Left lung (tissue), 14 donors: Measurements from ENCODE around the gene ASB10. TPM values are rescaled to one million over a fixed set of nuclear protein-coding genes. Genes with fewer than 3 reads are reported as not detected.
A peak's percentile ranks its signal among the peaks of the same experiment; 100 is the strongest.

Experiments
- ATAC-seq: fragments of 200-7000 bp; cut with Tn5 transposase; one replicate; pipeline ENCODE4 v1.9.1; 2020; ENCODE audit warnings: moderate library complexity
- DNase-seq, 4 donors: peaks; one replicate each; pipeline ENCODE4 v3.0.0-alpha.2; 2013 to 2020
- H3K27ac ChIP-seq, 2 donors: fragments of 200-600 bp; sonication (generic) in 1 of 2; one replicate each; pipeline versions ENCODE4 v1.5.0 to v1.8.0; 2020 to 2021
- H3K27me3 ChIP-seq, 2 donors: fragments of 200-600 bp; sonication (generic) in 1 of 2; one replicate each; pipeline versions ENCODE4 v1.5.0 to v1.8.0; 2020 to 2021
- H3K36me3 ChIP-seq, 2 donors: fragments of 200-600 bp; sonication (generic) in 1 of 2; one replicate each; pipeline versions ENCODE4 v1.5.0 to v1.8.0; 2020 to 2021
- H3K4me1 ChIP-seq, 2 donors: fragments of 200-600 bp; one replicate each; pipeline ENCODE4 v1.8.0; 2021
- H3K4me3 ChIP-seq, 2 donors: fragments of 200-600 bp; sonication (generic) in 1 of 2; one replicate each; pipeline versions ENCODE4 v1.5.0 to v1.8.0; 2020 to 2021; ENCODE audit warnings: mild to moderate bottlenecking in 1 of 2
- H3K9me3 ChIP-seq, 2 donors: fragments of 200-600 bp; sonication (generic) in 1 of 2; one replicate each; pipeline versions ENCODE4 v1.5.0 to v1.8.0; 2020 to 2021
- intact Hi-C, 2 donors: fragments of 100-400 bp; cut with DNase I; formaldehyde crosslinking; loops; one replicate each; pipeline versions ENCODE4 v1.11.2 to v1.14.2; 2022
- long read RNA-seq, 12 donors: library from polyadenylated mRNA in 2 of 12; unstranded in 2 of 12; transcript quantifications; one replicate each; pipeline ENCODE4 v2.0.0 and lab custom pipeline, GENCODE V29; 2019 to 2026
- polyA plus RNA-seq, 6 donors: library from polyadenylated mRNA; unstranded; fragments of 120-200 nt; gene quantifications; one replicate each; pipeline ENCODE4 v1.2.1, GENCODE V29; 2013; ENCODE audit not compliant: insufficient read length in 6 of 6
- total RNA-seq, 2 donors: library from RNA; stranded (reverse); fragmentation: NEBNext Ultra II Directional; extraction: Animal tissue kit (Norgen Biotek cat#: 25700); gene quantifications; one replicate each; pipeline ENCODE4 v1.2.1, GENCODE V29; 2021
- TF ChIP-seq, protein P1 (sequence below), 2 donors: fragments of 200-600 bp; sonication (generic) in 1 of 2; IDR thresholded peaks; one replicate each; pipeline versions ENCODE4 v1.5.0 to v1.8.0; 2021; ENCODE audit warnings: antibody characterized with exemption in 2 of 2
- donor health status: DM: no; HTN: yes; CAD: no.
- donor health status: DM: no; HTN: no; CAD: no.

The ASB10 gene, protein sequence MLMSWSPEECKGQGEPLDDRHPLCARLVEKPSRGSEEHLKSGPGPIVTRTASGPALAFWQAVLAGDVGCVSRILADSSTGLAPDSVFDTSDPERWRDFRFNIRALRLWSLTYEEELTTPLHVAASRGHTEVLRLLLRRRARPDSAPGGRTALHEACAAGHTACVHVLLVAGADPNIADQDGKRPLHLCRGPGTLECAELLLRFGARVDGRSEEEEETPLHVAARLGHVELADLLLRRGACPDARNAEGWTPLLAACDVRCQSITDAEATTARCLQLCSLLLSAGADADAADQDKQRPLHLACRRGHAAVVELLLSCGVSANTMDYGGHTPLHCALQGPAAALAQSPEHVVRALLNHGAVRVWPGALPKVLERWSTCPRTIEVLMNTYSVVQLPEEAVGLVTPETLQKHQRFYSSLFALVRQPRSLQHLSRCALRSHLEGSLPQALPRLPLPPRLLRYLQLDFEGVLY
- total RNA-seq (not detected), polyA plus RNA-seq (not detected)
- long read RNA-seq, donor 1 = 0 reads
- long read RNA-seq, donor 2 = 0 reads
- long read RNA-seq, donor 3 = 0 reads
- long read RNA-seq, donor 4 = 0 reads
- long read RNA-seq, donor 5 = 0 reads
- long read RNA-seq, donor 6 = 0 reads
- long read RNA-seq, donor 7 = 0 reads
- long read RNA-seq, donor 8 = 0 reads
- long read RNA-seq, donor 9 = 0 reads
- long read RNA-seq, donor 10 = 0 reads
- long read RNA-seq, donor 11 = 0 reads
- long read RNA-seq, donor 12 = 0 reads

DNA sequence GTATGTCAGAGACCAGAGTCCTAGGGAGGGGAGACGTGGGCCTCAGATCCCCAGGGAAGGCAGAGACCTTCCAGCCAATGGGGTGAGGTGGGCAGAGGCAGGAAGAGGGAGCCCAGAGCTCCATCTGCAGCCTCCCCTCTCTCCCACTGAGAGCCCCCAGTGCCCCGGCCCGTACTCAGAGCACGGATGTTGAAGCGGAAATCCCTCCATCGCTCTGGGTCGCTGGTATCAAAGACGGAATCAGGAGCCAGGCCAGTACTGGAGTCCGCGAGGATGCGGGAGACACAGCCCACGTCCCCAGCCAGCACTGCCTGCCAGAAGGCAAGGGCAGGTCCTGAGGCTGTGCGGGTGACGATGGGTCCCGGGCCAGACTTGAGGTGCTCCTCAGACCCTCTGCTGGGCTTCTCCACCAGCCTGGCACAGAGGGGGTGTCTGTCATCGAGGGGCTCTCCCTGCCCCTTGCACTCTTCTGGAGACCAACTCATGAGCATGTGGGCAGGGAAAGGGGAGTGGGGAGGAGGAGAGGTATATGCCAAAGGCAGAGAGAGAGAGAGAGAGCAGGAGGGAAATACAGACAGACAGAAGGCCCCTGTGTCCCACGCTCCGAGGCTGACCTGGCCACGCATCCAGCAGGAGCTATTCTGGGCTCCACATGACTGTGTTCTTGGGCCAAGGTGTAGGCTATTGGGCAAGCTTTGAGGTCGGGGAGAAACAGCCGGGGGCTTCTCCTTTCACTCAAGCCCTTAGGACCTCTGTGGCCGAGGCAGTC is at the start of gene ASB10:
Gene ASB10 (minus strand): TSS at position 611 of the 769 bp plus-strand sequence. CDS start 120 bp downstream, at position 491.
- ATAC-seq = no peak

DNA sequence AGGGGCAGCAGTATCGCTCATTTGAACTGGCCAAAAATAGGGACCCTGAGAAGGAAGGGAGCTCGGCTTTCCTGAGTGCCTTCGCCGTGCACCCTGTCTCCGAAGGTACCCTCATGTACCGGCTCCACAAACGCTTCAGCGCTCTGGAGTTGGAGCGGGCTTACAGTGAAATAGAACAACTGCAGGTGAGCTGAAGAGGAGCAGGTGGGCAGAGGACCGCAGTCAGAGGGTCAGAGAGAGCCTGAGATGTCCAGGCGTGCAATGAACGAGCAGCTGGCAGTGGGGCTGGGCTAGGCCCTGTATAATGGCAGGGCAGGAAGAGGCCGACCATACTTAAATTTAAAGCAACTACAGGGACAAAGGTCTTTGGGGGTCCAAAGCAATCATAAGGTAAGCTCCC is 49.4 kb upstream of the ASB10 start:
- no peak for ATAC-seq
- DNase-seq = no peak
- no peaks in the 10 kb centered on the region for H3K9me3 ChIP-seq
- H3K36me3 ChIP-seq = peaks cover 0 to 69% of the 10 kb centered on the region in 2 donors
- intact Hi-C loops = no loop called here
- H3K4me1 ChIP-seq = peaks cover 2 to 24% of the 10 kb centered on the region in 2 donors
- TF ChIP-seq, protein P1, sequence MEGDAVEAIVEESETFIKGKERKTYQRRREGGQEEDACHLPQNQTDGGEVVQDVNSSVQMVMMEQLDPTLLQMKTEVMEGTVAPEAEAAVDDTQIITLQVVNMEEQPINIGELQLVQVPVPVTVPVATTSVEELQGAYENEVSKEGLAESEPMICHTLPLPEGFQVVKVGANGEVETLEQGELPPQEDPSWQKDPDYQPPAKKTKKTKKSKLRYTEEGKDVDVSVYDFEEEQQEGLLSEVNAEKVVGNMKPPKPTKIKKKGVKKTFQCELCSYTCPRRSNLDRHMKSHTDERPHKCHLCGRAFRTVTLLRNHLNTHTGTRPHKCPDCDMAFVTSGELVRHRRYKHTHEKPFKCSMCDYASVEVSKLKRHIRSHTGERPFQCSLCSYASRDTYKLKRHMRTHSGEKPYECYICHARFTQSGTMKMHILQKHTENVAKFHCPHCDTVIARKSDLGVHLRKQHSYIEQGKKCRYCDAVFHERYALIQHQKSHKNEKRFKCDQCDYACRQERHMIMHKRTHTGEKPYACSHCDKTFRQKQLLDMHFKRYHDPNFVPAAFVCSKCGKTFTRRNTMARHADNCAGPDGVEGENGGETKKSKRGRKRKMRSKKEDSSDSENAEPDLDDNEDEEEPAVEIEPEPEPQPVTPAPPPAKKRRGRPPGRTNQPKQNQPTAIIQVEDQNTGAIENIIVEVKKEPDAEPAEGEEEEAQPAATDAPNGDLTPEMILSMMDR (IDR thresholded peaks at IDR 0.05) = no peak
- no peak overlapping the region for H3K4me3 ChIP-seq
- H3K27ac ChIP-seq = no peak overlapping the region
- no peaks in the 10 kb centered on the region for H3K27me3 ChIP-seq

More for the DNA sequence above, at the start of gene ASB10:
- Histone ChIP-seq H3K36me3 (no peaks in the 10 kb centered on the region), H3K27me3 (peaks cover 0 to 9% of the 10 kb centered on the region in 2 donors), H3K4me3 (no peak within 1 kb of the TSS), H3K27ac (no peak within 1 kb of the TSS), H3K4me1 (no peaks in the 10 kb centered on the region), H3K9me3 (no peaks in the 10 kb centered on the region)
- TF ChIP-seq, protein P1 (IDR thresholded peaks at IDR 0.05) = no peak
- DNase-seq = no peak
- intact Hi-C loops = no loop called here

DNA sequence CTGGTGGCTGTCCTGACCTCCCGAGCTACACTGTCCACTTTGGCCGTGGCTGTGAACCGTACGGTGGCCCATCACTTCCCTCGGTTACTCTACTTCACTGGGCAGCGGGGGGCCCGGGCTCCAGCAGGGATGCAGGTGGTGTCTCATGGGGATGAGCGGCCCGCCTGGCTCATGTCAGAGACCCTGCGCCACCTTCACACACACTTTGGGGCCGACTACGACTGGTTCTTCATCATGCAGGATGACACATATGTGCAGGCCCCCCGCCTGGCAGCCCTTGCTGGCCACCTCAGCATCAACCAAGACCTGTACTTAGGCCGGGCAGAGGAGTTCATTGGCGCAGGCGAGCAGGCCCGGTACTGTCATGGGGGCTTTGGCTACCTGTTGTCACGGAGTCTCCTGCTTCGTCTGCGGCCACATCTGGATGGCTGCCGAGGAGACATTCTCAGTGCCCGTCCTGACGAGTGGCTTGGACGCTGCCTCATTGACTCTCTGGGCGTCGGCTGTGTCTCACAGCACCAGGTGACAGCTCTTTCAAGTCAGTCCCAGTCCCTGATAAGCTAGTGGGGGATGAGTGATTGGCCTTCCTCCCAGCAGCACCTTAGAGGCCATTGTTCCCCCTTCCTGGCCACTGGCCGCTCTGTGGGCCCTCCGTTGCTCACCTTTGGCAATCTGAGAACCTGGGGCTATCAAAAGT is 48.2 kb upstream of the ASB10 start:
- peaks cover 2 to 24% of the 10 kb centered on the region in 2 donors for H3K4me1 ChIP-seq
- no peaks in the 10 kb centered on the region for H3K9me3 ChIP-seq
- peak in 2 of 4 donors; percentile 29 to 75 for DNase-seq
- intact Hi-C loops = no loop called here
- H3K27me3 ChIP-seq = no peaks in the 10 kb centered on the region
- peaks cover 0 to 57% of the 10 kb centered on the region in 2 donors for H3K36me3 ChIP-seq
- no peak for ATAC-seq
- TF ChIP-seq, protein P1 (IDR thresholded peaks at IDR 0.05) = no peak
- H3K4me3 ChIP-seq = no peak overlapping the region
- no peak overlapping the region for H3K27ac ChIP-seq

DNA sequence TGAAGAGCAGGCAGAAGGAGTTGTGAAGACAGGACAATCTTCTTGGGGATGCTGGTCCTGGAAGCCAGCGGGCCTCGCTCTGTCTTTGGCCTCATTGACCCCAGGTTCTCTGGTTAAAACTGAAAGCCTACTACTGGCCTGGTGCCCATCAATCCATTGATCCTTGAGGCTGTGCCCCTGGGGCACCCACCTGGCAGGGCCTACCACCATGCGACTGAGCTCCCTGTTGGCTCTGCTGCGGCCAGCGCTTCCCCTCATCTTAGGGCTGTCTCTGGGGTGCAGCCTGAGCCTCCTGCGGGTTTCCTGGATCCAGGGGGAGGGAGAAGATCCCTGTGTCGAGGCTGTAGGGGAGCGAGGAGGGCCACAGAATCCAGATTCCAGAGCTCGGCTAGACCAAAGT is 46.8 kb upstream of the ASB10 start:
- Histone ChIP-seq H3K9me3 (no peaks in the 10 kb centered on the region), H3K36me3 (peaks cover 0 to 43% of the 10 kb centered on the region in 2 donors), H3K4me3 (peak overlapping the region; percentile 98), H3K27ac (peak overlapping the region in 1 of 2 donors; percentile 89), H3K27me3 (no peaks in the 10 kb centered on the region), H3K4me1 (peaks cover 2 to 24% of the 10 kb centered on the region in 2 donors)
- ATAC-seq (no peak), DNase-seq (peak in 2 of 4 donors; percentile 28 to 49)
- intact Hi-C loops = no loop called here
- TF ChIP-seq, protein P1 (IDR thresholded peaks at IDR 0.05) = no peak
